Cardiac muscle cell (in vitro differentiated cells and primary cell): ENCODE data around the gene SLX4IP. TPM values are rescaled to one million over a fixed set of nuclear protein-coding genes. Genes with fewer than 3 reads are reported as not detected.

ENCODE experiments used
- DNase-seq, 2 donors: peaks; one replicate each; pipeline versions ENCODE4 v3.0.0 to v3.0.0-alpha.2; 2010 to 2017; ENCODE audit warnings: low read depth in 1 of 2, low spot score in 1 of 2
- H3K27ac ChIP-seq: fragments of 200-600 bp; sonication (generic); 2 replicates; pipeline ENCODE4 v1.5.1; 2016
- H3K27me3 ChIP-seq: fragments of 200-600 bp; sonication (generic); 2 replicates; pipeline ENCODE4 v1.6.0; 2016; ENCODE audit warnings: control low read depth
- H3K36me3 ChIP-seq: fragments of 200-600 bp; sonication (generic); 2 replicates; pipeline ENCODE4 v1.5.1; 2016; ENCODE audit warnings: control low read depth
- H3K4me1 ChIP-seq: fragments of 200-600 bp; sonication (generic); 2 replicates; pipeline ENCODE4 v1.8.1; 2017; ENCODE audit warnings: low read depth, mild to moderate bottlenecking, mixed run types
- H3K4me3 ChIP-seq: fragments of 200-600 bp; sonication (generic); 2 replicates; pipeline ENCODE4 v1.5.1; 2016; ENCODE audit warnings: mild to moderate bottlenecking
- H3K9me3 ChIP-seq: fragments of 200-600 bp; sonication (generic); 2 replicates; pipeline ENCODE4 v1.5.1; 2017; ENCODE audit warnings: low read depth, mild to moderate bottlenecking, control low read depth
- CTCF ChIP-seq: IDR thresholded peaks from 2 replicates; pipeline ENCODE4 v1.5.1; 2012; ENCODE audit warnings: low read depth, mild to moderate bottlenecking, low read length
- polyA plus RNA-seq: library from polyadenylated mRNA; unstranded; fragments of >200 nt; fragmentation: Nextera tagmentation; extraction: Ambion mirVana; gene quantifications from 2 replicates; pipeline ENCODE4 v1.2.1, GENCODE V29; 2016
- total RNA-seq: library from RNA; depleted of rRNA; stranded (reverse); fragments of >200 nt; gene quantifications from 2 replicates; pipeline ENCODE4 v1.2.3, GENCODE V29; 2016

Gene SLX4IP
- total and polyA plus RNA-seq, 2 experiments from 2014 or later, result 2.5 to 4.1 TPM

GRCh38 chr20:10467681-10468339 is 32.7 kb downstream of the SLX4IP start:
- H3K27me3 ChIP-seq, result no peaks in the 10 kb centered on the region
- no peaks in the 10 kb centered on the region for H3K36me3 ChIP-seq
- no peaks in the 10 kb centered on the region for H3K9me3 ChIP-seq
- DNase-seq, result no peak
- no peaks in the 10 kb centered on the region for H3K4me1 ChIP-seq
- H3K27ac ChIP-seq, result no peak overlapping the region
- no peak overlapping the region for H3K4me3 ChIP-seq
- no peak for TF ChIP-seq CTCF

GRCh38 chr20:10468340-10468845 is 33.3 kb downstream of the SLX4IP start:
- Histone ChIP-seq H3K27ac (no peak overlapping the region), H3K36me3 (no peaks in the 10 kb centered on the region), H3K4me1 (no peaks in the 10 kb centered on the region), H3K27me3 (no peaks in the 10 kb centered on the region), H3K9me3 (no peaks in the 10 kb centered on the region), H3K4me3 (no peak overlapping the region)
- TF ChIP-seq CTCF, result no peak
- DNase-seq, result no peak

DNA sequence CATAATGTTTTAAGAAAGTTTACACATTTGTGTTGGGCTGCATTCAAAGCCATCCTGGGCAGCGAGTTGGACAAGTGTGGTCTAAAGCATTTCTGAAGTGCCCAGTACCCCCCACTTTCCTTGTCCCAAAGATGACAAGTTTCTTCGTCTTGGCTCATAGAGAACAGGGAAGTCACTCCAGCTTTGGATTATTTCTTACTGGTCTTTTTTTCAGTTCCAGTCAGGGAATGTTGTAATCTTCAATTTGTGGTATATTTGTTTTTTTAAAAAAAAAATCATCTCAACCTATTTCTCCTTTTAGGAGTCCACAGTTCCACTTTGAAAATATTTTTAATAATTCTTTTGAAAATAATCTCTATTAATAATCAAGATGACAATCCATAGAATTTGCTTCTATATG is 34.0 kb downstream of the SLX4IP start:
- Histone ChIP-seq H3K36me3 (no peaks in the 10 kb centered on the region), H3K27ac (no peak overlapping the region), H3K4me3 (no peak overlapping the region), H3K9me3 (no peaks in the 10 kb centered on the region), H3K4me1 (no peaks in the 10 kb centered on the region), H3K27me3 (no peaks in the 10 kb centered on the region)
- no peak for TF ChIP-seq CTCF
- no peak for DNase-seq

DNA sequence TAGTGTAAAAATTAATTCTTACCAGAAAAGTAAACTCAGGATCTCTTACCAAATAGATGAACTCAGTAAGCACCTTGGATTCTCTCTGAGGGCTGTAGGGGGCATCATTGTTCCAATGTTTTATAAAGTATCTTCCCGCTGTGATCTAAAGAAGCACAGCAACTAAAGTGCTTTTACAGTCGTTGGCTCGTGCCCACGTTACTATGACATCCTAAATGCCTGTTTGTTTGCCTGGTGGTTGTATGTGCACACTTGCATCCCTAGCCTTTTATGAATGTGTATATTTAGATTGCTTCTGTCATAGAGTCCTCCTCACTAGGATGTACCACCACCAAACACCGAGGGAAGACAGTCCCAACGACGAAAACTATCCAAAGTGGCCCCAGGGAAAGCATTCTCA is 34.5 kb downstream of the SLX4IP start:
- Histone ChIP-seq H3K9me3 (no peaks in the 10 kb centered on the region), H3K4me1 (no peaks in the 10 kb centered on the region), H3K27me3 (no peaks in the 10 kb centered on the region), H3K36me3 (no peaks in the 10 kb centered on the region), H3K4me3 (no peak overlapping the region), H3K27ac (no peak overlapping the region)
- TF ChIP-seq CTCF, result peak; percentile 73
- peak; percentile 62 to 93 for DNase-seq

DNA sequence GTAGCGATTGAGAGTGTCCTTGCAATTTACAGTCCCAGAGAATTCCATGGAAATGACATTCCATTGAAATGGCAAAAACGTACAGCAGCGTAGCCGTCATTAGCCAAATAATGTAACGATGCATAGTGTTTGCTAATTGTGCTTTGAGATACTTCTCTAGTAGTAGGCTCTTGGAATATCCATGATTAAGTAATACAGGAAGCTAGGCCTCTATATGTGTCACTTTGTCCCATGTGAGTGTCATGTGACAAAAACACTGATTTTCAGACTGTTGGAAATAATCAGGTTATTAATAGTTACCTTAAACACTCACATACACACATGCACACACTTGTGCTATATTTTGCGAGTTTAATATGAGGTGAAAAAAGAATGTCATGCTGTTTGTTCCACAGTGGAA is 35.2 kb downstream of the SLX4IP start:
- Histone ChIP-seq H3K4me3 (no peak overlapping the region), H3K36me3 (no peaks in the 10 kb centered on the region), H3K27ac (no peak overlapping the region), H3K27me3 (no peaks in the 10 kb centered on the region), H3K9me3 (no peaks in the 10 kb centered on the region), H3K4me1 (no peaks in the 10 kb centered on the region)
- TF ChIP-seq CTCF, result no peak
- no peak for DNase-seq
